D721Med (cell line): Measurements from ENCODE around the gene GADL1.

ENCODE experiments used
- DNase-seq: peaks from one replicate; pipeline ENCODE4 v3.0.0; 2011; ENCODE audit warnings: low spot score; ENCODE audit not compliant: insufficient read length
- FAIRE-seq: peaks from 2 replicates; lab custom pipeline; 2011; peaks lifted over from hg19 to GRCh38; lab: Jason Lieb, UNC
- TF ChIP-seq, protein P1 (sequence below): IDR thresholded peaks from 2 replicates; pipeline ENCODE4 v1.5.1; 2012; ENCODE audit warnings: mild to moderate bottlenecking, control low read depth; ENCODE audit not compliant: insufficient read depth; ENCODE audit errors: missing control alignments

Gene GADL1

GRCh38 chr3:30932513-30933098, 38.1 kb upstream of the GADL1 start:
- DNase-seq (no peak), FAIRE-seq (no peak)

DNA sequence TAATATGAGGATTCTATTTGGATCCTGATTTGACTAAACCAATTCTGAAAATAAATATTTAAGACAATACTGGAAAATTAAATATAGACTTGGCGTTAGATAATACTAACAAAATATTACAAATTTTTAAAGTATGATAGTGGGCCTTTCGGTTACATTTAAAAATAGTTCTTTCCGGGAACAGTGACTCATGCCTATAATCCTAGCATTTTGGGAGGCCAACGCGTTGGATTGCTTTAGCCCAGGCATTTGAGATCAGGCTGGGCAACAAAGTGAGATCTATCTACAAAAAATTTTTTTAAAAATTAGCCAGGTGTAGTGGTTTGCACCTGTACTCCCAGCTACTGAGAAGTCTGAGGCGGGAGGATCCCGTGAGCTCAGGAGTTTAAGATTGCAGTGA, 30.3 kb upstream of the GADL1 start:
- TF ChIP-seq, protein P1, sequence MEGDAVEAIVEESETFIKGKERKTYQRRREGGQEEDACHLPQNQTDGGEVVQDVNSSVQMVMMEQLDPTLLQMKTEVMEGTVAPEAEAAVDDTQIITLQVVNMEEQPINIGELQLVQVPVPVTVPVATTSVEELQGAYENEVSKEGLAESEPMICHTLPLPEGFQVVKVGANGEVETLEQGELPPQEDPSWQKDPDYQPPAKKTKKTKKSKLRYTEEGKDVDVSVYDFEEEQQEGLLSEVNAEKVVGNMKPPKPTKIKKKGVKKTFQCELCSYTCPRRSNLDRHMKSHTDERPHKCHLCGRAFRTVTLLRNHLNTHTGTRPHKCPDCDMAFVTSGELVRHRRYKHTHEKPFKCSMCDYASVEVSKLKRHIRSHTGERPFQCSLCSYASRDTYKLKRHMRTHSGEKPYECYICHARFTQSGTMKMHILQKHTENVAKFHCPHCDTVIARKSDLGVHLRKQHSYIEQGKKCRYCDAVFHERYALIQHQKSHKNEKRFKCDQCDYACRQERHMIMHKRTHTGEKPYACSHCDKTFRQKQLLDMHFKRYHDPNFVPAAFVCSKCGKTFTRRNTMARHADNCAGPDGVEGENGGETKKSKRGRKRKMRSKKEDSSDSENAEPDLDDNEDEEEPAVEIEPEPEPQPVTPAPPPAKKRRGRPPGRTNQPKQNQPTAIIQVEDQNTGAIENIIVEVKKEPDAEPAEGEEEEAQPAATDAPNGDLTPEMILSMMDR: no peak
- DNase-seq: no peak
- no peak for FAIRE-seq

More at GRCh38 chr3:30932513-30933098, 38.1 kb upstream of the GADL1 start:
- TF ChIP-seq, protein P1: no peak

GRCh38 chr3:30919564-30919963, 25.1 kb upstream of the GADL1 start:
- DNase-seq (no peak), FAIRE-seq (no peak)
- TF ChIP-seq, protein P1: no peak

- DNase-seq (no peak), FAIRE-seq (no peak)
- TF ChIP-seq, protein P1: no peak
Measured at GRCh38 chr3:30918761-30919160, 24.3 kb upstream of the GADL1 start.

DNA sequence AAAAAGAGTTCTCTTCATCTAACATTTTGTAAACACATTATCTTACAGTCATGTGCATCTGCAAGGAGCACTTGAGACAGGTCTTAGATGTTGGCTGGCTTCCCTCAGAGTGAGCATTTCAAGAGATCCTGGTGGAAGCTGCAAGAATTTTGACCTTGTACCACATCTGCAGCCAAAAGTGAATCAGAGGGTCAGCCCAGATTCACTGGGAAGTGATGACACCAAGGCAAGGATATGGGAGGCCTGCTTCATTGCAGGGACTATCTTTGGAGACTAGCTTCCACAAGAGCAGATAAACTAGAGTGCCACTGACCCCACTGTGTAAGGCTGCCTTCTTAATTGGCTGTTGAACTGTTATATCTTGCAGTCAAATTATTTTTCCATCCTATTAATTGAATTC, 21.3 kb upstream of the GADL1 start:
- TF ChIP-seq, protein P1: no peak
- FAIRE-seq (no peak), DNase-seq (no peak)

DNA sequence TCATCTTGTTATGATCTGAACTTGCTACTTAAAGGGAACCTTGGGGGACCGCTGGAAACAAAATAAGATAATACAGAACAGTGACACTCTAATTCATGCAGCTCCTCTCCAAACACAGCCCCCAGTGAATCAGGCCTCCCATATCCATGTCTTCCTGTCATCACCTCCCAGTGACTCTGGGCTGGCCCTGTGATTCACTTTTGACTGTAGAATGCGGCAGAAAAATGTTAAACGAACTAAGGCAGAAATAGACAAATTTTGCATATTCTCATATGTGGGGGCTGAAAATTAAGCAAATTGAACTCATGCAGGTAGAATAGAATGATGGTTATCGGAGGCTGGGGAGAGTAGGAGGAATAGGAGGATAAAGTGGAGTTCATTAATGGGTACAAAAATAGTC, 20.2 kb upstream of the GADL1 start:
- FAIRE-seq (no peak), DNase-seq (no peak)
- TF ChIP-seq, protein P1: no peak

DNA sequence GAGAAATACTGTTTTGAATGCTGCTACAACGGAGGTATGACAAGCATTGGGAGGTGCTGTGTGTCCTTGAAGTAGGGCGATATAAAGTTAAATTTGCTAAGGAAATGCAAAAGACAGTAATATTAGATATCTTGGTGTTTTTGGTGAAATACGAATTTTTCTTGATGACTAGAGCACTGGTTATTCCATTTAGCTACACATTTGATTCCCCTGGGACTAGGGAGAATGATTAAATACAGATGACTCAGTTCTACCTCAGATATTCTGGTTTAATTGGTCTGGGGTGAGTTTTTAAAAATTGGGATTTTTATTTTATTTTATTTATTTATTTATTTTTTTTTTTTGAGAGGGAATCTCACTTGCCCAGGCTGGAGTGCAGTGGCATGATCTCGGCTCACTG, 18.7 kb upstream of the GADL1 start:
- DNase-seq: no peak
- TF ChIP-seq, protein P1: no peak
- FAIRE-seq: no peak
